GM23338 (cell line): ENCODE measurements around the gene MFSD6L. TPM values are rescaled to one million over a fixed set of nuclear protein-coding genes. Genes with fewer than 3 reads are reported as not detected.

Experiments
- ATAC-seq: fragments of 200-7000 bp; cut with Tn5 transposase; 3 replicates; pipeline ENCODE4 v1.9.1; 2020
- DNase-seq: peaks from one replicate; pipeline ENCODE4 v3.0.0-alpha.2; 2015; ENCODE audit warnings: low spot score
- H2AFZ ChIP-seq: fragments of 200-600 bp; sonication (generic); 2 replicates; pipeline ENCODE4 v1.8.0; 2016; ENCODE audit warnings: antibody characterized with exemption, mild to moderate bottlenecking, moderate library complexity
- H3F3A ChIP-seq: fragments of 200-600 bp; sonication (generic); replicated peaks from 2 replicates; pipeline ENCODE4 v1.8.0; 2017; ENCODE audit warnings: antibody characterized with exemption, mixed run types, low read depth
- H3K27ac ChIP-seq: fragments of 200-600 bp; sonication (generic); 2 replicates; pipeline ENCODE4 v1.6.1; 2016; ENCODE audit warnings: low read depth
- H3K27me3 ChIP-seq: fragments of 200-600 bp; sonication (generic); 2 replicates; pipeline ENCODE4 v1.8.0; 2016; ENCODE audit warnings: mild to moderate bottlenecking, mixed run types, moderate library complexity; ENCODE audit not compliant: insufficient read depth
- H3K36me3 ChIP-seq: fragments of 200-600 bp; sonication (generic); 2 replicates; pipeline ENCODE4 v1.8.0; 2016; ENCODE audit warnings: mild to moderate bottlenecking; ENCODE audit not compliant: insufficient read depth
- H3K4me1 ChIP-seq: fragments of 200-600 bp; sonication (generic); 2 replicates; pipeline ENCODE4 v1.8.0; 2016; ENCODE audit warnings: mild to moderate bottlenecking, moderate library complexity; ENCODE audit not compliant: insufficient read depth
- H3K4me2 ChIP-seq: fragments of 200-600 bp; sonication (generic); 2 replicates; pipeline ENCODE4 v1.7.1; 2017; ENCODE audit warnings: mixed run types
- H3K4me3 ChIP-seq: fragments of 200-600 bp; sonication (generic); 2 replicates; pipeline ENCODE4 v1.6.1; 2016; ENCODE audit warnings: mixed run types
- H3K79me2 ChIP-seq: fragments of 200-600 bp; sonication (generic); replicated peaks from 2 replicates; pipeline ENCODE4 v1.8.0; 2017; ENCODE audit warnings: mild to moderate bottlenecking; ENCODE audit not compliant: insufficient read depth
- H3K9me2 ChIP-seq: fragments of 200-600 bp; sonication (generic); 2 replicates; pipeline ENCODE4 v1.8.0; 2017; ENCODE audit not compliant: insufficient read depth
- H4K20me1 ChIP-seq: fragments of 200-600 bp; sonication (generic); replicated peaks from 2 replicates; pipeline ENCODE4 v1.8.0; 2017; ENCODE audit warnings: mild to moderate bottlenecking; ENCODE audit not compliant: insufficient read depth
- H3K27ac Mint-ChIP-seq: 2 replicates; pipeline ENCODE4 v1.8.0; 2020; ENCODE audit warnings: inconsistent platforms, mild to moderate bottlenecking, moderate library complexity, mixed read lengths
- H3K27me3 Mint-ChIP-seq: 3 replicates; pipeline ENCODE4 v1.8.0; 2022; ENCODE audit warnings: low read depth, mild to moderate bottlenecking, moderate library complexity, mixed read lengths, inconsistent platforms; ENCODE audit not compliant: insufficient read depth, poor library complexity
- H3K36me3 Mint-ChIP-seq: 3 replicates; pipeline ENCODE4 v1.8.0; 2021; ENCODE audit warnings: low read depth, mild to moderate bottlenecking, inconsistent platforms, moderate library complexity, mixed read lengths
- H3K4me1 Mint-ChIP-seq: 3 replicates; pipeline ENCODE4 v1.8.0; 2020; ENCODE audit warnings: mild to moderate bottlenecking, inconsistent platforms, mixed read lengths
- H3K4me3 Mint-ChIP-seq: 3 replicates; pipeline ENCODE4 v1.8.0; 2021; ENCODE audit warnings: moderate library complexity, mild to moderate bottlenecking, inconsistent platforms, mixed read lengths
- H3K9me3 Mint-ChIP-seq: 3 replicates; pipeline ENCODE4 v1.8.0; 2020; ENCODE audit warnings: moderate library complexity, mild to moderate bottlenecking, inconsistent platforms, mixed read lengths
- CREB1 ChIP-seq: fragments of 250-450 bp; sonication (Bioruptor Pico); IDR thresholded peaks from 2 replicates; pipeline ENCODE4 v1.5.0; 2020; ENCODE audit warnings: low read depth, mild to moderate bottlenecking, moderate library complexity
- EZH2 ChIP-seq: fragments of 200-600 bp; sonication (generic); IDR thresholded peaks from one replicate; pipeline ENCODE4 v1.8.0; 2017; ENCODE audit warnings: antibody characterized with exemption, mild to moderate bottlenecking, low read depth; ENCODE audit not compliant: unreplicated experiment
- EZH2phosphoT487 ChIP-seq: fragments of 200-600 bp; sonication (generic); IDR thresholded peaks from one replicate; pipeline ENCODE4 v1.8.1; 2018; ENCODE audit warnings: antibody characterized with exemption; ENCODE audit not compliant: unreplicated experiment
- JUNB ChIP-seq: IDR thresholded peaks from one replicate; pipeline ENCODE4 v1.6.1; 2016; ENCODE audit warnings: antibody characterized with exemption; ENCODE audit not compliant: unreplicated experiment
- NANOG ChIP-seq: IDR thresholded peaks from 2 replicates; pipeline ENCODE4 v1.6.1; 2016; ENCODE audit warnings: antibody characterized with exemption, borderline replicate concordance
- POLR2AphosphoS5 ChIP-seq: IDR thresholded peaks from 2 replicates; pipeline ENCODE4 v1.6.1; 2016; ENCODE audit warnings: antibody characterized with exemption, low read depth
- STAT1 ChIP-seq: IDR thresholded peaks from one replicate; pipeline ENCODE4 v1.6.1; 2016; ENCODE audit warnings: antibody characterized with exemption; ENCODE audit not compliant: unreplicated experiment
- ZNF114 ChIP-seq: fragments of 250-450 bp; sonication (Bioruptor Pico); IDR thresholded peaks from 2 replicates; pipeline ENCODE4 v1.5.0; 2020; ENCODE audit warnings: mild to moderate bottlenecking, moderate library complexity
- ZNF331 ChIP-seq: fragments of 250-450 bp; sonication (Bioruptor Pico); IDR thresholded peaks from 2 replicates; pipeline ENCODE4 v1.5.0; 2020; ENCODE audit warnings: low read depth, mild to moderate bottlenecking, moderate library complexity
- polyA plus RNA-seq: library from polyadenylated mRNA; unstranded; fragments of >200 nt; fragmentation: Nextera tagmentation; extraction: Ambion mirVana; gene quantifications from 2 replicates; pipeline ENCODE4 v1.2.1, GENCODE V29; 2016
- total RNA-seq: library from RNA; depleted of rRNA; stranded (reverse); fragments of >200 nt; shearing (Covaris generic); gene quantifications from 2 replicates; pipeline ENCODE4 v1.2.3, GENCODE V29; 2014
- TF ChIP-seq, protein P1 (sequence below), 2 experiments: fragments of 200-600 bp in 1 of 2; sonication (generic) in 1 of 2; conservative IDR thresholded peaks; 2 replicates each; pipeline versions ENCODE4 v1.5.1 to v1.6.1; 2016 to 2017; ENCODE audit warnings: antibody characterized with exemption in 2 of 2, low read depth in 2 of 2, mild to moderate bottlenecking in 2 of 2, moderate library complexity in 1 of 2
- TF ChIP-seq, protein P2 (sequence below): fragments of 250-450 bp; sonication (Bioruptor Pico); IDR thresholded peaks from 2 replicates; pipeline ENCODE4 v1.5.0; 2020; ENCODE audit warnings: mild to moderate bottlenecking, moderate library complexity
- TF ChIP-seq, protein P3 (sequence below): IDR thresholded peaks from 2 replicates; pipeline ENCODE4 v1.6.1; 2016; ENCODE audit warnings: antibody characterized with exemption
- TF ChIP-seq, protein P4 (sequence below): IDR thresholded peaks from one replicate; pipeline ENCODE4 v1.6.1; 2018; ENCODE audit warnings: antibody characterized with exemption; ENCODE audit not compliant: unreplicated experiment

MFSD6L gene
- total and polyA plus RNA-seq, 2 experiments from 2014 or later = 0.52 to 2.8 TPM

DNA sequence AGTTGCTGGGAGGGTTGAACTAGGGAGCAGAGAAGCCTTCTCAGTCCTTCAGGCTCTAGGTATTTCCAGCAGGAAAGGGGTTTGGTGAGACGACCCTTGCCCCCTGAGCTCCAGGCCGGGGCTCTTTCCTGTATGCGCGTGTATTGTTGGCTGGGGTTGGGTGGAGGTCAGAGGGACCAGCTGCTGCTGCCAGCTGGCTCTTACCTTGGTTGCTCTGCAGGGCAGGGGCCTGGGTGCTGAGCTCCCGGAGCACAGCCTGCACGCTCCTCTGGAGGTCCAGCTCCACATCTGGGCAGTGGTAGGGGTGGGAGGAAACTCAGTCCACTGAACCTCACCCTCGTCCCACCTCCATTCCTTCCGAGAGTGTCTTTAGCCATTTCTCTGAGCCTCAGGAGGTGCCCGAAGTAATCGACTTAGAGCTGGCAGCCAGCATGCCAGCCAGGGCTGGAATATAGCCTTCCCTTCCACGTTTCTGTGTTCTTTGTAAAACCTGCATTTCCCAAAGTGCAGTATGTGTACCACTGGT is 40.3 kb upstream of the MFSD6L start:
- H3K4me3 Mint-ChIP-seq = no peak overlapping the region
- no peaks in the 10 kb centered on the region for H3F3A ChIP-seq
- no peaks in the 10 kb centered on the region for H3K79me2 ChIP-seq
- H3K4me2 ChIP-seq = no peak overlapping the region
- TF ChIP-seq, protein P1, sequence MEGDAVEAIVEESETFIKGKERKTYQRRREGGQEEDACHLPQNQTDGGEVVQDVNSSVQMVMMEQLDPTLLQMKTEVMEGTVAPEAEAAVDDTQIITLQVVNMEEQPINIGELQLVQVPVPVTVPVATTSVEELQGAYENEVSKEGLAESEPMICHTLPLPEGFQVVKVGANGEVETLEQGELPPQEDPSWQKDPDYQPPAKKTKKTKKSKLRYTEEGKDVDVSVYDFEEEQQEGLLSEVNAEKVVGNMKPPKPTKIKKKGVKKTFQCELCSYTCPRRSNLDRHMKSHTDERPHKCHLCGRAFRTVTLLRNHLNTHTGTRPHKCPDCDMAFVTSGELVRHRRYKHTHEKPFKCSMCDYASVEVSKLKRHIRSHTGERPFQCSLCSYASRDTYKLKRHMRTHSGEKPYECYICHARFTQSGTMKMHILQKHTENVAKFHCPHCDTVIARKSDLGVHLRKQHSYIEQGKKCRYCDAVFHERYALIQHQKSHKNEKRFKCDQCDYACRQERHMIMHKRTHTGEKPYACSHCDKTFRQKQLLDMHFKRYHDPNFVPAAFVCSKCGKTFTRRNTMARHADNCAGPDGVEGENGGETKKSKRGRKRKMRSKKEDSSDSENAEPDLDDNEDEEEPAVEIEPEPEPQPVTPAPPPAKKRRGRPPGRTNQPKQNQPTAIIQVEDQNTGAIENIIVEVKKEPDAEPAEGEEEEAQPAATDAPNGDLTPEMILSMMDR (conservative IDR thresholded peaks at IDR 0.05; ENCODE audit: low read depth in 2 of 2) = no peak
- TF ChIP-seq EZH2 (no peak), NANOG (no peak), JUNB (no peak), POLR2AphosphoS5 (no peak), ZNF114 (CRISPR knock-in tag) (no peak), STAT1 (no peak), ZNF331 (CRISPR knock-in tag) (no peak), EZH2phosphoT487 (no peak), CREB1 (CRISPR knock-in tag) (no peak)
- TF ChIP-seq, protein P2, sequence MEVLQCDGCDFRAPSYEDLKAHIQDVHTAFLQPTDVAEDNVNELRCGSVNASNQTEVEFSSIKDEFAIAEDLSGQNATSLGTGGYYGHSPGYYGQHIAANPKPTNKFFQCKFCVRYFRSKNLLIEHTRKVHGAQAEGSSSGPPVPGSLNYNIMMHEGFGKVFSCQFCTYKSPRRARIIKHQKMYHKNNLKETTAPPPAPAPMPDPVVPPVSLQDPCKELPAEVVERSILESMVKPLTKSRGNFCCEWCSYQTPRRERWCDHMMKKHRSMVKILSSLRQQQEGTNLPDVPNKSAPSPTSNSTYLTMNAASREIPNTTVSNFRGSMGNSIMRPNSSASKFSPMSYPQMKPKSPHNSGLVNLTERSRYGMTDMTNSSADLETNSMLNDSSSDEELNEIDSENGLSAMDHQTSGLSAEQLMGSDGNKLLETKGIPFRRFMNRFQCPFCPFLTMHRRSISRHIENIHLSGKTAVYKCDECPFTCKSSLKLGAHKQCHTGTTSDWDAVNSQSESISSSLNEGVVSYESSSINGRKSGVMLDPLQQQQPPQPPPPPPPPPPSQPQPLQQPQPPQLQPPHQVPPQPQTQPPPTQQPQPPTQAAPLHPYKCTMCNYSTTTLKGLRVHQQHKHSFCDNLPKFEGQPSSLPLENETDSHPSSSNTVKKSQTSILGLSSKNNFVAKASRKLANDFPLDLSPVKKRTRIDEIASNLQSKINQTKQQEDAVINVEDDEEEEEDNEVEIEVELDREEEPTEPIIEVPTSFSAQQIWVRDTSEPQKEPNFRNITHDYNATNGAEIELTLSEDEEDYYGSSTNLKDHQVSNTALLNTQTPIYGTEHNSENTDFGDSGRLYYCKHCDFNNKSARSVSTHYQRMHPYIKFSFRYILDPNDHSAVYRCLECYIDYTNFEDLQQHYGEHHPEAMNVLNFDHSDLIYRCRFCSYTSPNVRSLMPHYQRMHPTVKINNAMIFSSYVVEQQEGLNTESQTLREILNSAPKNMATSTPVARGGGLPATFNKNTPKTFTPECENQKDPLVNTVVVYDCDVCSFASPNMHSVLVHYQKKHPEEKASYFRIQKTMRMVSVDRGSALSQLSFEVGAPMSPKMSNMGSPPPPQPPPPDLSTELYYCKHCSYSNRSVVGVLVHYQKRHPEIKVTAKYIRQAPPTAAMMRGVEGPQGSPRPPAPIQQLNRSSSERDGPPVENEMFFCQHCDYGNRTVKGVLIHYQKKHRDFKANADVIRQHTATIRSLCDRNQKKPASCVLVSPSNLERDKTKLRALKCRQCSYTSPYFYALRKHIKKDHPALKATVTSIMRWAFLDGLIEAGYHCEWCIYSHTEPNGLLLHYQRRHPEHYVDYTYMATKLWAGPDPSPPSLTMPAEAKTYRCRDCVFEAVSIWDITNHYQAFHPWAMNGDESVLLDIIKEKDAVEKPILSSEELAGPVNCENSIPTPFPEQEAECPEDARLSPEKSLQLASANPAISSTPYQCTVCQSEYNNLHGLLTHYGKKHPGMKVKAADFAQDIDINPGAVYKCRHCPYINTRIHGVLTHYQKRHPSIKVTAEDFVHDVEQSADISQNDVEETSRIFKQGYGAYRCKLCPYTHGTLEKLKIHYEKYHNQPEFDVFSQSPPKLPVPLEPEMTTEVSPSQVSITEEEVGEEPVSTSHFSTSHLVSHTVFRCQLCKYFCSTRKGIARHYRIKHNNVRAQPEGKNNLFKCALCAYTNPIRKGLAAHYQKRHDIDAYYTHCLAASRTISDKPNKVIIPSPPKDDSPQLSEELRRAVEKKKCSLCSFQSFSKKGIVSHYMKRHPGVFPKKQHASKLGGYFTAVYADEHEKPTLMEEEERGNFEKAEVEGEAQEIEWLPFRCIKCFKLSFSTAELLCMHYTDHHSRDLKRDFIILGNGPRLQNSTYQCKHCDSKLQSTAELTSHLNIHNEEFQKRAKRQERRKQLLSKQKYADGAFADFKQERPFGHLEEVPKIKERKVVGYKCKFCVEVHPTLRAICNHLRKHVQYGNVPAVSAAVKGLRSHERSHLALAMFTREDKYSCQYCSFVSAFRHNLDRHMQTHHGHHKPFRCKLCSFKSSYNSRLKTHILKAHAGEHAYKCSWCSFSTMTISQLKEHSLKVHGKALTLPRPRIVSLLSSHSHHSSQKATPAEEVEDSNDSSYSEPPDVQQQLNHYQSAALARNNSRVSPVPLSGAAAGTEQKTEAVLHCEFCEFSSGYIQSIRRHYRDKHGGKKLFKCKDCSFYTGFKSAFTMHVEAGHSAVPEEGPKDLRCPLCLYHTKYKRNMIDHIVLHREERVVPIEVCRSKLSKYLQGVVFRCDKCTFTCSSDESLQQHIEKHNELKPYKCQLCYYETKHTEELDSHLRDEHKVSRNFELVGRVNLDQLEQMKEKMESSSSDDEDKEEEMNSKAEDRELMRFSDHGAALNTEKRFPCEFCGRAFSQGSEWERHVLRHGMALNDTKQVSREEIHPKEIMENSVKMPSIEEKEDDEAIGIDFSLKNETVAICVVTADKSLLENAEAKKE = no peak
- TF ChIP-seq, protein P3, sequence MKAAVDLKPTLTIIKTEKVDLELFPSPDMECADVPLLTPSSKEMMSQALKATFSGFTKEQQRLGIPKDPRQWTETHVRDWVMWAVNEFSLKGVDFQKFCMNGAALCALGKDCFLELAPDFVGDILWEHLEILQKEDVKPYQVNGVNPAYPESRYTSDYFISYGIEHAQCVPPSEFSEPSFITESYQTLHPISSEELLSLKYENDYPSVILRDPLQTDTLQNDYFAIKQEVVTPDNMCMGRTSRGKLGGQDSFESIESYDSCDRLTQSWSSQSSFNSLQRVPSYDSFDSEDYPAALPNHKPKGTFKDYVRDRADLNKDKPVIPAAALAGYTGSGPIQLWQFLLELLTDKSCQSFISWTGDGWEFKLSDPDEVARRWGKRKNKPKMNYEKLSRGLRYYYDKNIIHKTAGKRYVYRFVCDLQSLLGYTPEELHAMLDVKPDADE = no peak
- TF ChIP-seq, protein P4, sequence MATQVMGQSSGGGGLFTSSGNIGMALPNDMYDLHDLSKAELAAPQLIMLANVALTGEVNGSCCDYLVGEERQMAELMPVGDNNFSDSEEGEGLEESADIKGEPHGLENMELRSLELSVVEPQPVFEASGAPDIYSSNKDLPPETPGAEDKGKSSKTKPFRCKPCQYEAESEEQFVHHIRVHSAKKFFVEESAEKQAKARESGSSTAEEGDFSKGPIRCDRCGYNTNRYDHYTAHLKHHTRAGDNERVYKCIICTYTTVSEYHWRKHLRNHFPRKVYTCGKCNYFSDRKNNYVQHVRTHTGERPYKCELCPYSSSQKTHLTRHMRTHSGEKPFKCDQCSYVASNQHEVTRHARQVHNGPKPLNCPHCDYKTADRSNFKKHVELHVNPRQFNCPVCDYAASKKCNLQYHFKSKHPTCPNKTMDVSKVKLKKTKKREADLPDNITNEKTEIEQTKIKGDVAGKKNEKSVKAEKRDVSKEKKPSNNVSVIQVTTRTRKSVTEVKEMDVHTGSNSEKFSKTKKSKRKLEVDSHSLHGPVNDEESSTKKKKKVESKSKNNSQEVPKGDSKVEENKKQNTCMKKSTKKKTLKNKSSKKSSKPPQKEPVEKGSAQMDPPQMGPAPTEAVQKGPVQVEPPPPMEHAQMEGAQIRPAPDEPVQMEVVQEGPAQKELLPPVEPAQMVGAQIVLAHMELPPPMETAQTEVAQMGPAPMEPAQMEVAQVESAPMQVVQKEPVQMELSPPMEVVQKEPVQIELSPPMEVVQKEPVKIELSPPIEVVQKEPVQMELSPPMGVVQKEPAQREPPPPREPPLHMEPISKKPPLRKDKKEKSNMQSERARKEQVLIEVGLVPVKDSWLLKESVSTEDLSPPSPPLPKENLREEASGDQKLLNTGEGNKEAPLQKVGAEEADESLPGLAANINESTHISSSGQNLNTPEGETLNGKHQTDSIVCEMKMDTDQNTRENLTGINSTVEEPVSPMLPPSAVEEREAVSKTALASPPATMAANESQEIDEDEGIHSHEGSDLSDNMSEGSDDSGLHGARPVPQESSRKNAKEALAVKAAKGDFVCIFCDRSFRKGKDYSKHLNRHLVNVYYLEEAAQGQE = no peak
- peaks cover 13% of the 10 kb centered on the region for H3K4me1 Mint-ChIP-seq
- H4K20me1 ChIP-seq = no peaks in the 10 kb centered on the region
- no peak overlapping the region for H2AFZ ChIP-seq
- H3K27ac Mint-ChIP-seq = no peak overlapping the region
- H3K27me3 ChIP-seq = no peaks in the 10 kb centered on the region
- H3K27ac ChIP-seq = no peak overlapping the region
- no peaks in the 10 kb centered on the region; the same call in 1 of the 2 replicates for H3K36me3 ChIP-seq
- no peak overlapping the region for H3K4me3 ChIP-seq
- peaks cover 5% of the 10 kb centered on the region for H3K27me3 Mint-ChIP-seq
- no peaks in the 10 kb centered on the region for H3K9me3 Mint-ChIP-seq
- DNase-seq = no peak
- H3K4me1 ChIP-seq = no peaks in the 10 kb centered on the region; the same call in 1 of the 2 replicates
- no peak for ATAC-seq
- no peaks in the 10 kb centered on the region for H3K36me3 Mint-ChIP-seq
- H3K9me2 ChIP-seq = no peaks in the 10 kb centered on the region
